IMR-90 (cell line): ENCODE results near the gene RSPH9. TPM values are rescaled to one million over a fixed set of nuclear protein-coding genes. Genes with fewer than 3 reads are reported as not detected.
A peak's percentile ranks its signal among the peaks of the same experiment; 100 is the strongest.

Experiments used
- ATAC-seq: fragments of 200-7000 bp; cut with Tn5 transposase; 2 replicates; pipeline ENCODE4 v1.9.1; 2020; ENCODE audit warnings: low read depth, mild to moderate bottlenecking, moderate library complexity
- BruUV-seq: library from RNA; stranded (reverse); fragments of 400-500 nt; replicated peaks from 2 replicates; lab custom pipeline; 2021; lab: Mats Ljungman, UMichigan
- CTCF ChIA-PET: fragments of 300-600 bp; formaldehyde crosslinking; extraction: SDS; loops from one replicate; lab custom pipeline; 2021; ENCODE audit warnings: antibody characterized with exemption; lab: Yijun Ruan, JAX
- POLR2A ChIA-PET: fragments of 300-600 bp; sonication (Branson Sonifier 250); formaldehyde crosslinking; loops from one replicate; lab custom pipeline; 2022; ENCODE audit warnings: antibody characterized with exemption; ENCODE audit not compliant: unreplicated experiment; lab: Charles Lee
- DNase-seq: peaks from one replicate; pipeline ENCODE4 v3.0.0; 2013
- H2AFZ ChIP-seq: replicated peaks from 2 replicates; pipeline ENCODE3; 2013; ENCODE audit warnings: low read length, mild to moderate bottlenecking; ENCODE audit not compliant: poor library complexity
- H2AK5ac ChIP-seq: 2 replicates; pipeline ENCODE4 v1.6.1; 2013; ENCODE audit warnings: low read depth, low read length, inconsistent platforms
- H2AK9ac ChIP-seq: replicated peaks from 2 replicates; pipeline ENCODE3; 2013; ENCODE audit warnings: mild to moderate bottlenecking, low read depth, low read length, moderate library complexity; ENCODE audit not compliant: poor library complexity
- H2BK120ac ChIP-seq: 2 replicates; pipeline ENCODE4 v1.6.1; 2013; ENCODE audit warnings: low read depth, low read length, inconsistent platforms
- H2BK15ac ChIP-seq: 3 replicates; pipeline ENCODE4 v1.6.1; 2013; ENCODE audit warnings: low read depth, low read length, inconsistent platforms
- H2BK20ac ChIP-seq: 2 replicates; pipeline ENCODE4 v1.6.1; 2013; ENCODE audit warnings: low read depth, mild to moderate bottlenecking, inconsistent platforms, low read length, moderate library complexity
- H2BK5ac ChIP-seq: 2 replicates; pipeline ENCODE4 v1.6.1; 2013; ENCODE audit warnings: mild to moderate bottlenecking, low read depth, low read length, inconsistent platforms; ENCODE audit not compliant: poor library complexity, severe bottlenecking
- H3K14ac ChIP-seq: replicated peaks from 2 replicates; pipeline ENCODE4 v1.6.1; 2013; ENCODE audit warnings: low read depth, low read length, inconsistent platforms
- H3K18ac ChIP-seq: 2 replicates; pipeline ENCODE4 v1.6.1; 2013; ENCODE audit warnings: low read depth, low read length, control low read depth
- H3K23ac ChIP-seq: 2 replicates; pipeline ENCODE4 v1.6.1; 2013; ENCODE audit warnings: low read depth, low read length, inconsistent platforms
- H3K27ac ChIP-seq: 2 replicates; pipeline ENCODE4 v1.5.1; 2013; ENCODE audit warnings: mild to moderate bottlenecking, control low read depth, low read length; ENCODE audit not compliant: insufficient read depth
- H3K27me3 ChIP-seq: 2 replicates; pipeline ENCODE4 v1.6.1; 2013; ENCODE audit warnings: low read length; ENCODE audit not compliant: control insufficient read depth, insufficient read depth
- H3K36me3 ChIP-seq: 2 replicates; pipeline ENCODE4 v1.6.1; 2013; ENCODE audit warnings: low read length, mixed read lengths; ENCODE audit not compliant: control insufficient read depth, insufficient read depth
- H3K4ac ChIP-seq: 2 replicates; pipeline ENCODE4 v1.6.1; 2013; ENCODE audit warnings: low read depth, low read length, inconsistent platforms
- H3K4me1 ChIP-seq: 2 replicates; pipeline ENCODE4 v1.6.1; 2013; ENCODE audit warnings: low read length, mixed read lengths; ENCODE audit not compliant: control insufficient read depth, insufficient read depth
- H3K4me2 ChIP-seq: 2 replicates; pipeline ENCODE4 v1.6.1; 2013; ENCODE audit warnings: low read depth, mild to moderate bottlenecking, control low read depth, low read length, moderate library complexity
- H3K4me3 ChIP-seq: 2 replicates; pipeline ENCODE4 v1.5.1; 2013; ENCODE audit warnings: low read depth, mild to moderate bottlenecking, control low read depth, low read length, moderate library complexity; ENCODE audit not compliant: insufficient read depth
- H3K56ac ChIP-seq: 2 replicates; pipeline ENCODE4 v1.6.1; 2013; ENCODE audit warnings: low read length, inconsistent platforms; ENCODE audit not compliant: insufficient read depth; ENCODE audit errors: extremely low read depth
- H3K79me1 ChIP-seq, 2 experiments: 2 replicates each; pipeline ENCODE4 v1.6.1; 2013; ENCODE audit warnings: low read length in 2 of 2, inconsistent platforms in 1 of 2, low read depth in 1 of 2
- H3K9ac ChIP-seq: 2 replicates; pipeline ENCODE4 v1.6.1; 2013; ENCODE audit warnings: low read depth, low read length, control low read depth
- H3K9me1 ChIP-seq: 2 replicates; pipeline ENCODE4 v1.6.1; 2013; ENCODE audit warnings: low read length, inconsistent platforms; ENCODE audit not compliant: insufficient read depth
- H3K9me3 ChIP-seq: 2 replicates; pipeline ENCODE4 v1.6.1; 2013; ENCODE audit warnings: low read length; ENCODE audit not compliant: control insufficient read depth, insufficient read depth
- H4K20me1 ChIP-seq: 2 replicates; pipeline ENCODE4 v1.6.1; 2013; ENCODE audit warnings: low read length, inconsistent platforms; ENCODE audit not compliant: insufficient read depth
- H4K5ac ChIP-seq: 2 replicates; pipeline ENCODE4 v1.6.1; 2013; ENCODE audit warnings: mild to moderate bottlenecking, low read depth, low read length, control low read depth
- H4K8ac ChIP-seq, 2 experiments: 2 replicates each; pipeline ENCODE4 v1.6.1; 2013; ENCODE audit warnings: low read depth in 2 of 2, low read length in 2 of 2, control low read depth in 1 of 2, inconsistent platforms in 1 of 2
- H4K91ac ChIP-seq: 2 replicates; pipeline ENCODE4 v1.6.1; 2013; ENCODE audit warnings: low read depth, low read length, inconsistent platforms; ENCODE audit not compliant: insufficient read depth
- FOS ChIP-seq: fragments of 150-350 bp; IDR thresholded peaks from 2 replicates; pipeline ENCODE4 v1.6.1; 2016; ENCODE audit warnings: low read depth, low read length
- MAZ ChIP-seq: IDR thresholded peaks from 2 replicates; pipeline ENCODE4 v1.6.1; 2012; ENCODE audit warnings: low read depth, mild to moderate bottlenecking, low read length, improper control_type of control experiment, moderate library complexity, borderline replicate concordance
- NFE2L2 ChIP-seq: fragments of 150-350 bp; IDR thresholded peaks from 2 replicates; pipeline ENCODE4 v1.6.1; 2016; ENCODE audit warnings: low read depth, mild to moderate bottlenecking, low read length
- POLR2A ChIP-seq: IDR thresholded peaks from 2 replicates; pipeline ENCODE4 v1.6.1; 2012; ENCODE audit warnings: mild to moderate bottlenecking, low read depth, low read length
- RFX5 ChIP-seq: IDR thresholded peaks from 2 replicates; pipeline ENCODE4 v1.8.0; 2012; ENCODE audit warnings: low read depth, mild to moderate bottlenecking, low read length, moderate library complexity
- WGBS, 2 experiments: methylation state at CpG; one replicate each; pipeline versions ENCODE4 v1.1.5 to v1.1.7; 2013; ENCODE audit warnings: missing lambda C conversion rate in 2 of 2; ENCODE audit not compliant: insufficient read length in 1 of 2; ENCODE audit errors: extremely low coverage in 2 of 2; 5-methylcytosine and 5-hydroxymethylcytosine counted together
- dilution Hi-C: fragments of 300-500 bp; cut with HindIII; formaldehyde crosslinking; loops from one replicate; pipeline ENCODE4 v1.14.3; 2018; ENCODE audit warnings: low sequenced_read_pairs; ENCODE audit not compliant: unreplicated experiment
- in situ Hi-C: fragments of 300-500 bp; cut with MboI; formaldehyde crosslinking; loops from 3 replicates; pipeline ENCODE4 v1.14.3; 2019; ENCODE audit warnings: low sequenced_read_pairs, inconsistent platforms, mixed read lengths
- intact Hi-C: fragments of 100-400 bp; cut with micrococcal nuclease; formaldehyde crosslinking; loops from 2 replicates; pipeline ENCODE4 v1.10.0; 2022
- polyA plus RNA-seq, 3 experiments: library from polyadenylated mRNA; depleted of rRNA; stranded (reverse); fragments of >200 nt; gene quantifications; 2 replicates each; pipeline ENCODE4 v1.2.3, GENCODE V29; 2012; ENCODE audit warnings: low replicate concordance in 1 of 3
- total RNA-seq: library from RNA; depleted of rRNA; stranded (reverse); fragments of >200 nt; gene quantifications from 2 replicates; pipeline ENCODE4 v1.2.3, GENCODE V29; 2012
- TF ChIP-seq, protein P1 (sequence below): conservative IDR thresholded peaks from 2 replicates; pipeline ENCODE4 v1.5.1; 2012; ENCODE audit warnings: mild to moderate bottlenecking, low read depth, low read length, improper control_type of control experiment
- TF ChIP-seq, protein P2 (sequence below): fragments of 150-350 bp; IDR thresholded peaks from 2 replicates; pipeline ENCODE4 v1.6.1; 2017; ENCODE audit warnings: mild to moderate bottlenecking, antibody characterized with exemption, low read length, low read depth

RSPH9 gene
- total and polyA plus RNA-seq, 2 of the 4 experiments (the other 2 are of a cell fraction) = 0.18 to 0.21 TPM

- no peak for TF ChIP-seq NFE2L2
- TF ChIP-seq FOS = no peak
- no peak for TF ChIP-seq POLR2A
- TF ChIP-seq MAZ = no peak
- no peak for TF ChIP-seq RFX5
- TF ChIP-seq, protein P1, sequence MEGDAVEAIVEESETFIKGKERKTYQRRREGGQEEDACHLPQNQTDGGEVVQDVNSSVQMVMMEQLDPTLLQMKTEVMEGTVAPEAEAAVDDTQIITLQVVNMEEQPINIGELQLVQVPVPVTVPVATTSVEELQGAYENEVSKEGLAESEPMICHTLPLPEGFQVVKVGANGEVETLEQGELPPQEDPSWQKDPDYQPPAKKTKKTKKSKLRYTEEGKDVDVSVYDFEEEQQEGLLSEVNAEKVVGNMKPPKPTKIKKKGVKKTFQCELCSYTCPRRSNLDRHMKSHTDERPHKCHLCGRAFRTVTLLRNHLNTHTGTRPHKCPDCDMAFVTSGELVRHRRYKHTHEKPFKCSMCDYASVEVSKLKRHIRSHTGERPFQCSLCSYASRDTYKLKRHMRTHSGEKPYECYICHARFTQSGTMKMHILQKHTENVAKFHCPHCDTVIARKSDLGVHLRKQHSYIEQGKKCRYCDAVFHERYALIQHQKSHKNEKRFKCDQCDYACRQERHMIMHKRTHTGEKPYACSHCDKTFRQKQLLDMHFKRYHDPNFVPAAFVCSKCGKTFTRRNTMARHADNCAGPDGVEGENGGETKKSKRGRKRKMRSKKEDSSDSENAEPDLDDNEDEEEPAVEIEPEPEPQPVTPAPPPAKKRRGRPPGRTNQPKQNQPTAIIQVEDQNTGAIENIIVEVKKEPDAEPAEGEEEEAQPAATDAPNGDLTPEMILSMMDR = no peak
- TF ChIP-seq, protein P2, sequence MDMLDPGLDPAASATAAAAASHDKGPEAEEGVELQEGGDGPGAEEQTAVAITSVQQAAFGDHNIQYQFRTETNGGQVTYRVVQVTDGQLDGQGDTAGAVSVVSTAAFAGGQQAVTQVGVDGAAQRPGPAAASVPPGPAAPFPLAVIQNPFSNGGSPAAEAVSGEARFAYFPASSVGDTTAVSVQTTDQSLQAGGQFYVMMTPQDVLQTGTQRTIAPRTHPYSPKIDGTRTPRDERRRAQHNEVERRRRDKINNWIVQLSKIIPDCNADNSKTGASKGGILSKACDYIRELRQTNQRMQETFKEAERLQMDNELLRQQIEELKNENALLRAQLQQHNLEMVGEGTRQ = no peak
- peaks cover 11% of the 10 kb centered on the region for H3K36me3 ChIP-seq
- 0% methylated on average over 3 of the region's 9 CpGs; no CpG with 5 or more reads in 1 of the 2 experiments for WGBS, 2 experiments
- no peak overlapping the region for H3K56ac ChIP-seq
- peak overlapping the region; percentile 70 for H3K4me2 ChIP-seq
- POLR2A ChIA-PET = no interaction called here
- intact Hi-C loops (no loop called here), in situ Hi-C loops (no loop called here), dilution Hi-C loops (no loop called here)
- CTCF ChIA-PET = interaction anchor here (0.6 kb wide), 1 partner anchor 366 kb away, joined by 4 read pairs; no protein-coding TSS in a partner anchor
- H3K27ac ChIP-seq = no peak overlapping the region
- H3K14ac ChIP-seq = no peak overlapping the region
- H2BK5ac ChIP-seq = no peak overlapping the region
- no peak overlapping the region for H2AK5ac ChIP-seq
- H4K8ac ChIP-seq = peak overlapping the region in 1 of 2 experiments; percentile 1; a peak in 1 of 4 replicates
- no peaks in the 10 kb centered on the region; the same call in 1 of the 2 replicates for H3K27me3 ChIP-seq
- H3K18ac ChIP-seq = no peak overlapping the region
- no TSS peak for BruUV-seq
- H2AFZ ChIP-seq = peak overlapping the region; percentile 73
- H3K9me3 ChIP-seq = no peaks in the 10 kb centered on the region
- DNase-seq (no peak), ATAC-seq (no peak)
- no peak overlapping the region for H2BK20ac ChIP-seq
- no peak overlapping the region for H3K23ac ChIP-seq
- H3K4me1 ChIP-seq = no peaks in the 10 kb centered on the region
- no peak overlapping the region for H4K91ac ChIP-seq
- H3K9ac ChIP-seq = no peak overlapping the region
- no peak overlapping the region for H4K5ac ChIP-seq
- H3K79me1 ChIP-seq = peaks cover 10 to 15% of the 10 kb centered on the region in 2 experiments
- H4K20me1 ChIP-seq = peaks cover 4% of the 10 kb centered on the region
- H2BK15ac ChIP-seq = no peak overlapping the region
- no peak overlapping the region for H2BK120ac ChIP-seq
- H3K4me3 ChIP-seq = peak overlapping the region; percentile 44; the same call in 1 of the 2 replicates
- no peak overlapping the region for H3K4ac ChIP-seq
- H3K9me1 ChIP-seq = 0 out of 2 replicates have a peak, but pooled peaks cover 5% of the 10 kb centered on the region
- H2AK9ac ChIP-seq = no peak overlapping the region
Observed at GRCh38 chr6:43645613-43645964, 753 bp downstream of the RSPH9 start.
